ENCODE results near the gene CFAP141.

CFAP141 gene

DNA sequence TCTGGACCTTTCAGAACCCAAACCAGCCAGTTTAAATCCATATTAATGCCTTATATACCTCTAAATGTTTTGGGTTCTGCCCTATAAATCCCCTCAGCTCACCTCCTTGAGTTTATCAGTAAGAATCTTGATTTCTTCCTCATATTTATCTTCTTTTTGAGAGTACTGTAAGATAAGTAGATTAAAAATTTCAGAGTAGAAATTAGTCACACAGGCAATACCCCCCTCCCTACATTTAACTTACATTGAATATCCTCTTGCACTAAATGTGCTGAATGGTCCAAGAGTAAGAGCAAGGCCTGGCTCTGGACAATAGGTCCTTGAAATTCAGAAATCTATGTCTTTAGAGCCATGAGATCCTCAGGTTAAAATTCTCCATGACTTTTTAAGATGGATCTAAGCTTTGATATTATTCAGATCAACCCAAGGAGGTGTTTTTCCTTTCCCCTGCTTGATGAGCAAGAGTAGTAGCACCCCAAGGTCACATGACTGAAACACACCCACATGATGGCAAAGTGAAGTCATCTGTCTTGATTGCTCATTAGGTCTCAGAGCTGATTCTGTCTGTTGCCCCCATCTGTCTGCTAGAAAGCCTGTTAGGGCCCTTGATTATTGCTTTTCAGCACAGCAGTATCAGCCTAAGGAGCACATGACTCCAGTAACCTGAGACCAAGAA, 35.4 kb downstream of the CFAP141 start:
- no peak for FAIRE-seq

DNA sequence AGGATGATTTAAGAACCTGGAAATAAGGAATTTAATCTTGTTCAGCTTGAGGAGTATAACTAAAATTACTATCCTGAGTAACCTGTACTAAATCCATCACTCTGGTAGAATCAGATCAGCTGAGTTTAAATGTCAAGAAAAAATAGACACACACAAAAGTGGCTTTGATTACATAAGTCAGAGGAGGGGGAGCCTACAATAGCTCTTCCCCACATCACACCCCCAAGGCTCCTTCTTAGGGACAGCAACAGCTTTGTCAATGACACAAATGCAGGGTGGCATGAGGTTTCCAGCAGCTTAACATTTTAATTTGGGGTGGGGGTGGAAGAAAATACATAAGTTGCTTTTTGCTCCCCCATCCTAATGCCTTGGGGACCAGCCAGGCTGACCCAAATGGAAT, 38.7 kb downstream of the CFAP141 start:
- no peak for FAIRE-seq

DNA sequence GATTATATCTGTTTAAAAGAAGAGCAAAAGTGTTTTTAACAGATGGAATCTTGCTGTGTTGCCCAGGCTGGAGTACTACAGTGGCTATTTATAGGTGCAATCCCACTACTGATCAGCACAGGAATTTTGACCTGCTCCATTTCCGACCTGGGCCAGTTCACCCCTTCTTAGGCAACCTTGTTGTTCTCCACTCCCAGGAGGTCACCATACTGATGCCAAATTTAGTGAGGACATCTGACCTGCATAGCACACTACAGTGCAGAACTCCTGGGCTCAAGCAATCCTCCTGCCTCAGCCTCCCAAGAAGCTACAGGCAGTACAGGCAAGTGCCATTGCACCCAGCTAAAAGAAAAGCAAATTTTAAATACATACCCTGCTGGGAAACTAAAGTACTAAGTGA, 39.9 kb downstream of the CFAP141 start:
- FAIRE-seq: no peak

DNA sequence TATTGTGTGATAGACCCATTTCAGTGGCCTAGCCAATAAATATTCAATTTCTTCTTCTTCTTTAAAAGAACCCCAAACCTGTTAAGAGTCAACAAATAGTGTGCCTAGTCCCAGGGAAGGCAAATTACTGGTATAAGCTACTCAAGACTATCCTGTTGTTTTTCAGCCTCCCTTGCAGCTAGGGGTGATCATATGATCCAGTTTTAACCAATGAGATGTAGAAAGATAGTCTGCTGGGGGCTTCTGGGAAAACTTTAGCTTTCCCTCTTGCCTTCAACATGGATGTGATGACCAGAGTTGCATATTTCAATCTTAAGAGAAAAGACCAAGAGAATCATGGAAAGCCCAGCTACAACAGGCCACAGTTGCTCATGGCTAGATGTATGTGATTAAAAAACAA, 46.6 kb downstream of the CFAP141 start:
- no peak for FAIRE-seq

DNA sequence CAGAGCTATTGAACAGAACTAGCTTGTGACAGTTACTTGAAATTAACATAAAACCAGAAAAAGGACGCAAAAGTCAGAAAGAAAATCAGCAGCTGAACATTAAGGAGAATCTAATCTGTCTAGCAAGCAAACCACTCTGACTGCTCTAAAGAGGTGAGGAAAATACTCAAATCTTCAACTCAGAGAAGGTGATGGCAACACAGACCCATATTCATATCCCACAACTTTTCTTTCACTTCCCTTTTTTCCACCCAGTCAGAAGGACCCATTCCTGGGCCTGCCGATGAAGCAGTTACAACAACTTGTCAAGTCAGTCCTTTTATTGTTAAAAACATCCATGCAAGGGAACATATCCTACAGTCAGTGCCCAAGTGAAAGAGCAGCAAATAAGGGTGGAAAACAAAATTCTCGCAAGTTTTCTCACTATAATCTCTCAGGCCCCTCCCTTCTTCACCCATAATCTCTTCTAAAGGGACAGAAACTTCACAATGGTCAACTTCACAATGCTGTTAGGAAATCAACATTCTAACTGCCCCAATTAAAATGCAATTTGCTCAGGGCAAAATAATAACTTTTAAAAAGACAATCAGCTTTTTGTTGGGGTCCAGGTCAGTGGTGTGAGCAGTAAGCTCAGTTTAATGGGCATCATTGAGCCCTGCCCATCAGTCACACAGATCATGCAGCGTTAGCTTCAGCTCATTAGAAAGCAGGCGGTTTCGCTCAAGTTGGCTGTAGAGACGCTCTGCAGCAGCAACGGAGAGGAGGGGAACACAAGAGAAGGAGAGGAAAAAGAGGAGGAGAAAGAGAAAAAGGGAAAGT, 47.6 kb downstream of the CFAP141 start:
- FAIRE-seq: no peak

DNA sequence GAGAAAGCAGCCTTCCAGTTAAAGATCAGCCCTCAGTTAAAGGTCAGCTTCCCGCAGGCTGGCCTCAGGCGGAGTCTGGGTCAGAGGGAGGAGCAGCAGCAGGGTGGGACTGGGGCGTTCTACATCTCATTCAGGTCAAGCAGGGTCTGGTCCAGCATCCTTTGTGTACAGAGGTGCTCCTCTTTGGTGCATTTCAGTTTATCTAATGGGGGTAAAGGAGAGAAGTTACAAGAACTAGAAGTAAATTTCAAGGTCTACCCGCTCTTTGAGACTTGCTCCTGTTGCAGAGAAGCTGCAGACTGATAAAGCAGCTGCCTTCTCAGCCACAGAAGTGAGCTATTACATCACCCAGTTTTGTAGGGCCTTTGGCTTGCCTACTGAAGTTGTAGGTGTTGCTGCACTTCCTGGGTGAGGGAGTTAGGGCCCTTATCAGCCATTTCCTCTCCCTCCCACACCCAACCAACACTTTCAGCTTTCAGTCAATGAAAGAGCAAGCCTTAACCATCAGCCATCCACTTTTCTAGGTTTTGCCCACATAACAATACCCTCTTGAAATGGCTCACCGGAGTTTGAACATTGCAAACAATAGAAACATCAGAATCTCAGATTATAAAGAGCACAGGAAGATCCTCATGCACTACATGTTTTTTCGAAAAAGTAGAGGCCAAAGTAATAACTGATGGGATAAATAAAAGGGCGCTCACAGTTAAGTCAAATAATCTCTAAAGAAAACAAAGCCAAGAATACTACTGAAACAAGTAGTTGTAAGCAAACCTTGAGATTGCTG, 48.4 kb downstream of the CFAP141 start:
- FAIRE-seq: no peak

DNA sequence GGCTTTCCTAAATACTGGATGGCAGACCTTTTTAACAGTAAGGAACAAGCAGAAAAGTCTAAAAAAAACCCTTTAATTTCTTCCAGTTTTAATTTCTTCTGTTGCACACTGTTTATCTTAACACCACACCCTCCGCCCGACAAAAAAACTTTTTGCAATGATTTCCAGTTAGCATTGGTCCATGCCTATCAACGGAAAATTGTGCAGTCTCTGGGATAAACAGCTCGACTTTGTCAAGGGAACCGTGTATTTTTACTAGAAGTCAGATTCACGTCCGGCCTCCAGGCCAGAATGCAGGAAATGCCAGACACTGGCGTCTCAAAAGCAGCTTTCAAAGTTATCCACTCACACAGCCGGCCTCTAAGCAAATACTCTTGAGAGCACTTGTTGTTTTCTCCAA, 50.9 kb downstream of the CFAP141 start:
- FAIRE-seq: no peak

DNA sequence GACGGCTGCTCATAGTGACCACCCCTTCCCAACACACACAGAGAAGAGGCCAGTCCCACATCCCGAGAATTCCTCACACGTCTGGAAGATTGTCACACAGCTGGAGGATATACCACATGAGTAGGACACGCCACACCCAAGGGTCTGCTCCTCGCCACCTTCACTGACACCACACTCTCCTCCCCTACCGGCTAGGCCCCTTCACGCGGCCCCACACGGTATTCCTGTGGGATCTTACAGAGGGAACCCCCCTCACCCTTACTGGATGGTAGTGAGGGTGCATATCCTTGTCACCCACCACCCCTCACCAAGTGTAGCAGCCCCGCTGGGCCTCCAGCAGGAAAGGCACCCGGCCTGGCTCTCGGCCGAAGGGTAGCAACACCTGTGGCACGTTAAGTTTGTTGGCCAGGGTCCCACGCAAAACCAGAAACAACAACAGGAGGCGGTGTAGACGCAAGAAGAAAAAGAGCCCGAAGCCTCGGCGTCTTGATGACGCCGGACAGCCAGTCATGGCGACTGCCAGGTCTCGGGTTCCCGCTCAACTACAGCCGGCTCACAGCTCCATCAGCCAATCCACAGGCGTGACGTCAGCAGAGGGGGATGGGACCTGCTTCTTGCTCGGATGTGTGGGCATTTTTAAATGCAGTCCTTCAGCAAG, 51.5 kb downstream of the CFAP141 start, which contains the start of gene NUP210L:
Gene NUP210L (minus strand): TSS at position 540 of the 658 bp plus-strand sequence.
- FAIRE-seq: no peak

DNA sequence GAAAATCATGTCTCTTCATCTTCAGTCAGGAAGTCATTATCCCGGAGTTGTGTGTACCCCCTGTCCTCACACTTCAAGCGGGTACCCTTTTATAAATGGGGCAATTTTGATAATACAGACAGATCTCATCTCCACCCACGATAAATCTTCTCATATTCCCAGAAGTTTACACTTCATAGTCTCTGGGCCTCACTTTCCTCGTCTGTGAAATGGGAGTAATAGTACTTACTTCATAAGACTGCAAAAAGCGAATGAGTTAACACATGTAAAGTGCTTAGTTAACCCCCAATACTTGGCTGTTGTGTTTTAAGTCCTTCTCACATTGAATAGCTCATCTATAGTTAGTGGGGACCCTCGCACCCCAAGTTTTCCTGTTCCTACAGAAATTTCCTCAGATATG, 52.1 kb downstream of the CFAP141 start:
- FAIRE-seq: no peak

DNA sequence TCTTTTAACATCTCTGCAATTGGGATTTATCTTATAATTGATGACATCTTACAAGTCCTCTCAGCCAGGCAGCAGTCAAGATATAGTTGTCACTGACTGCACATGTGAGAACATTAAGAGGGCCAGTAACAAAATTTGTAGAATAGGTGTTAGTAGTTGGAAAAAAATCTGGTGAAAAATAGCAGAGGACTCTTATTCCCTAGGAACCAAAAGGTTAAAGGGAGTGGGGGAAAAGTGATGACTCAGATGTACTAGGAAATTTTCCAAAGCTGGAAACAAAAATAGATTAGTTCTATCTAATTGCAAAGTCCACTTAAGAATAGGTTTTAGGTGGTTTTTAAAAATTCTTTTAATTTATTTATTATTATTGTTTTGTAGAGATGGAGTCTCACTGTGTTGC, 54.8 kb downstream of the CFAP141 start:
- no peak for FAIRE-seq
